Right lobe of liver (tissue), 6 donors: ENCODE results near the gene FYN. TPM values are rescaled to one million over a fixed set of nuclear protein-coding genes. Genes with fewer than 3 reads are reported as not detected.

Experiments used
- ATAC-seq, 4 donors: fragments of 200-7000 bp; cut with Tn5 transposase; one replicate each; pipeline ENCODE4 v1.9.1; 2020; ENCODE audit warnings: mild to moderate bottlenecking in 4 of 4, moderate library complexity in 4 of 4
- DNase-seq, 3 donors: peaks; one replicate each; pipeline ENCODE4 v3.0.0-alpha.2; 2020
- H3K27ac ChIP-seq, 3 donors: fragments of 200-600 bp; one replicate each; pipeline ENCODE4 v1.8.0; 2022
- H3K27me3 ChIP-seq, 2 donors: fragments of 200-600 bp; one replicate each; pipeline ENCODE4 v1.8.0; 2022
- H3K36me3 ChIP-seq, 4 donors: fragments of 200-600 bp; sonication (generic) in 1 of 4; one replicate each; pipeline versions ENCODE4 v1.5.1 to v1.8.0; 2017 to 2022; ENCODE audit warnings: control low read depth in 1 of 4
- H3K4me1 ChIP-seq, 4 donors: fragments of 200-600 bp; sonication (generic) in 1 of 4; one replicate each; pipeline versions ENCODE4 v1.5.1 to v1.8.0; 2017 to 2022; ENCODE audit warnings: control low read depth in 1 of 4
- H3K4me3 ChIP-seq, 3 donors: fragments of 200-600 bp; one replicate each; pipeline ENCODE4 v1.8.0; 2022
- H3K9me3 ChIP-seq, 4 donors: fragments of 200-600 bp; sonication (generic) in 1 of 4; one replicate each; pipeline versions ENCODE4 v1.5.1 to v1.8.0; 2017 to 2022; ENCODE audit warnings: control low read depth in 1 of 4
- POLR2A ChIP-seq: fragments of 450-650 bp; IDR thresholded peaks from one replicate; pipeline ENCODE4 v1.6.1; 2017; ENCODE audit warnings: antibody characterized with exemption, mild to moderate bottlenecking
- WGBS: methylation state at CpG from one replicate; pipeline ENCODE4 v1.1.6; 2018; ENCODE audit warnings: low coverage, low lambda C conversion rate; ENCODE audit not compliant: insufficient coverage; ENCODE audit errors: missing lambda C conversion rate; 5-methylcytosine and 5-hydroxymethylcytosine counted together
- intact Hi-C, 2 donors: fragments of 100-400 bp; cut with DNase I; formaldehyde crosslinking; loops; one replicate each; pipeline versions ENCODE4 v1.11.2 to v1.14.1; 2022
- total RNA-seq, 6 experiments: library from RNA; depleted of rRNA in 2 of 6; stranded (reverse); fragments of >200 nt in 2 of 6; fragmentation: NEBNext Ultra II Directional in 3 of 6; extraction: Animal tissue kit (Norgen Biotek cat#: 25700) in 3 of 6; gene quantifications; one replicate each; pipeline versions ENCODE4 v1.1.0 to v1.2.4, GENCODE V29; 2016 to 2023
- TF ChIP-seq, protein P1 (sequence below), 4 donors: fragments of 200-600 bp in 3 of 4; fragments of 450-650 bp in 1 of 4; IDR thresholded peaks; one replicate each; pipeline versions ENCODE4 v1.5.1 to v1.8.0; 2016 to 2022; ENCODE audit warnings: antibody characterized with exemption in 4 of 4, mild to moderate bottlenecking in 2 of 4
- donor health status: DM: no; HTN: yes; CAD: no.
- donor health status: DM: no; HTN: no; CAD: no.
- donor health status: DM: no; HTN: no; CAD: no.
- donor health status: DM: no; HTN: yes; CAD: no.
- donor health status: DM: no; HTN: yes; CAD: no.

Gene FYN
- total RNA-seq, 6 experiments from 2014 or later, result 16.8 to 33.7 (median 23.5) TPM

DNA sequence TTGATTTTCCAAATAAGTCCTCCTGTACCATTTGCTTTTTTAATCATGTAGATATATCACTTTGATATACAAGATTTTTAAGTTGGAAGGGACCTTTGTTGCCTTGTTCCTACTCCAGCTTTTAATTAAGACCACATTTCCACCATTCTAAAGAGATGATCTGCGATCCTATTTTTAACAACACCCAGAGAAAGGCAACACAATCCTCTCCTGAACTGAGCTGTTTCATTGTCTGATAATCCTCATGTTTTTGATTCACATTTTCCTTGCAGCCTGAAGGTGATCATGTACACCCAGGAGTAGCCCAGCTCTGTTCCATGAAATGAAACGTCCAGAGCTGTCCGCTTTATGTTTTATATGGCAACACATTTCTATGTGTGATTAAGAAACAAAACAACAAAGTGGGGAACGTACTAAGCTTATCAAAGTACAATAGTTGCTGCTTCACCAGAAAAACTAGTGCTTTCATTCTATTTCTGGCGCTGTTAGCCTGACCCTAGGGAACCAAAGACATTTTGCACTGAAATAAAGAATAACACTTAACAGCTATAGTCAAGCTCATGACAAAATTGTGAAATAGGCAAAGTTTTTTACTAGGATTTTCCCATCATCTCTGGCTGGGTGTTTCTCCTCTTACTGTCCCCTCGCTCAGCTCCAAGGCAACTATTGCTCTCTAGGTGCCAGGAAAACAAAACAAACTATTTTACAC is 245.0 kb downstream of the FYN start:
- ATAC-seq (no peak), DNase-seq (no peak)
- intact Hi-C loops, result no loop called here
- no peak for TF ChIP-seq POLR2A
- TF ChIP-seq, protein P1, sequence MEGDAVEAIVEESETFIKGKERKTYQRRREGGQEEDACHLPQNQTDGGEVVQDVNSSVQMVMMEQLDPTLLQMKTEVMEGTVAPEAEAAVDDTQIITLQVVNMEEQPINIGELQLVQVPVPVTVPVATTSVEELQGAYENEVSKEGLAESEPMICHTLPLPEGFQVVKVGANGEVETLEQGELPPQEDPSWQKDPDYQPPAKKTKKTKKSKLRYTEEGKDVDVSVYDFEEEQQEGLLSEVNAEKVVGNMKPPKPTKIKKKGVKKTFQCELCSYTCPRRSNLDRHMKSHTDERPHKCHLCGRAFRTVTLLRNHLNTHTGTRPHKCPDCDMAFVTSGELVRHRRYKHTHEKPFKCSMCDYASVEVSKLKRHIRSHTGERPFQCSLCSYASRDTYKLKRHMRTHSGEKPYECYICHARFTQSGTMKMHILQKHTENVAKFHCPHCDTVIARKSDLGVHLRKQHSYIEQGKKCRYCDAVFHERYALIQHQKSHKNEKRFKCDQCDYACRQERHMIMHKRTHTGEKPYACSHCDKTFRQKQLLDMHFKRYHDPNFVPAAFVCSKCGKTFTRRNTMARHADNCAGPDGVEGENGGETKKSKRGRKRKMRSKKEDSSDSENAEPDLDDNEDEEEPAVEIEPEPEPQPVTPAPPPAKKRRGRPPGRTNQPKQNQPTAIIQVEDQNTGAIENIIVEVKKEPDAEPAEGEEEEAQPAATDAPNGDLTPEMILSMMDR (IDR thresholded peaks at IDR 0.05), result no peak
- Histone ChIP-seq H3K4me3 (no peak overlapping the region), H3K4me1 (no peaks in the 10 kb centered on the region), H3K36me3 (no peaks in the 10 kb centered on the region), H3K27ac (no peak overlapping the region), H3K27me3 (no peaks in the 10 kb centered on the region), H3K9me3 (no peaks in the 10 kb centered on the region)
- 80% methylated on average over 6 of the region's 6 CpGs for WGBS

DNA sequence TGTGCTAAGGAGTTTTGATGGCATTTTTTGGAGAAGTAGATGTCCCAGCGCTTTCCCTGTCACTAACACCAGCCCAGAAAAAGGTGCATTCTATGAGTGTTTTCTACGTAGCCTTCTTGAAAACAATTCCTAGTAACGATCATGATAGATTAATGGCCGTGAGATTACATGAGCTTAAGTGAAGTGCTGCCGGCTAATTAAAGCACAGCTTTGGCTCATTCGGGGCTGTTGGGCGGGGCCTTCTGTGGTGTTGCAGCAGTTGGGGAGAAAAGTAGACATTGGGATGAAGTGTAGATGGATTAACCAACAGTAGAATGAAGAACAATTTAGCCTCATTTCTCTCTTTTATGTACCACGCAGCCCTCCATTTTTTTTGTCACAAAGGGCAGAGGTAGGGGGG is 246.8 kb downstream of the FYN start:
- H3K4me3 ChIP-seq, result no peak overlapping the region
- H3K4me1 ChIP-seq, result no peaks in the 10 kb centered on the region

DNA sequence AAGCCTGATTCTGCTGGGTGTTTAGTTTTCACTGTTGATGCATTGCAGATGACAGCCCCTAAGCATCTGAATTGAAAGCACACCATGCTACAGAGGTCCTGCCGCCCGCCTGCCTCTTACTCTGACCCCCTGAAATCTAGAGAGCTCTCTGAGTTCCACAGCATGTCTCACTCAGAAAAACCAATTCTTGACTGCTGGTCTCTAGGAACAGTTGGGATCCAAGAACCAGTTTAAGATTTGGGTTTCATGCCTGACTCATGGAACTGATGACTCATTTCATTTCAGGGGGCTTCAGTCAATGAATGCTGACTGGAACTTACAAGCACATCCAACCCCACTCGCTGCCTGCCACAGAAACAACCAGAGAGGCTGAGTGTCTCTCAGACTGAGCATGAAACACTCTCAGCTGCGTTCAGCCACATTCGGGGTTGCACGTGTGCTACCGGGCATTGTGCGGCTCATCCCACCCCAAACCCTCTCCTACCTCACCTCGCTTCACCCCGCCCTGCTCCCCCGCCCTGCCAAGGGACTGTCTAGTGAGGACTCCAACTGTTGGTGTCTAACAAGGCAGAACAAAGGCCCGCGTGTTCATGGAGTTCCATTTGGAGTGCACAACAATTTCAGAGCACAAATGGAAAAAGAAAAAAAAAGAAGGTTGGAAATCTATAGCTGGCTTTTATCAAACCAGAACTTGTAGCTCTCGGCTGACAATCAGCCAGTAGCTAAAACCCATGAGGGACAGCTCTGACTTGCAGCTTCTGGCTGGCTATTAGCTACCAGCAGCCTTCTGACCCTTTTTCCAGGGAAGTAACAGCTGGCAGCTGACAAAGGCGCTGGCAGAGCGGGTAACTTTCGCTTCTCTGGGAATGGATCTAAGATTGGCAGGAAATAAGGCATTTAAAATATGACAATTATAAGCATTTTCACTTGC is 247.5 kb downstream of the FYN start:
- intact Hi-C loops, result no loop called here
- no peak overlapping the region for H3K27ac ChIP-seq
- no peaks in the 10 kb centered on the region for H3K9me3 ChIP-seq
- ATAC-seq (peak; percentile 66 to 82 (median 74)), DNase-seq (peak in 2 of 3 donors; percentile 23 to 69)
- 68% methylated on average over 15 of the region's 17 CpGs for WGBS
- H3K4me3 ChIP-seq, result no peak overlapping the region
- H3K4me1 ChIP-seq, result no peaks in the 10 kb centered on the region
- TF ChIP-seq, protein P1 (IDR thresholded peaks at IDR 0.05), result no peak
- no peak for TF ChIP-seq POLR2A
- H3K27me3 ChIP-seq, result no peaks in the 10 kb centered on the region
- no peaks in the 10 kb centered on the region for H3K36me3 ChIP-seq

More for the DNA sequence above, 246.8 kb downstream of the FYN start:
- H3K27ac ChIP-seq, result no peak overlapping the region
- no peaks in the 10 kb centered on the region for H3K9me3 ChIP-seq
- intact Hi-C loops, result no loop called here
- DNase-seq (no peak), ATAC-seq (peak in 1 of 4 donors; percentile 11)
- H3K27me3 ChIP-seq, result no peaks in the 10 kb centered on the region
- TF ChIP-seq POLR2A, result no peak
- TF ChIP-seq, protein P1 (IDR thresholded peaks at IDR 0.05), result no peak
- WGBS, result 70% methylated on average over 8 of the region's 8 CpGs
- no peaks in the 10 kb centered on the region for H3K36me3 ChIP-seq

DNA sequence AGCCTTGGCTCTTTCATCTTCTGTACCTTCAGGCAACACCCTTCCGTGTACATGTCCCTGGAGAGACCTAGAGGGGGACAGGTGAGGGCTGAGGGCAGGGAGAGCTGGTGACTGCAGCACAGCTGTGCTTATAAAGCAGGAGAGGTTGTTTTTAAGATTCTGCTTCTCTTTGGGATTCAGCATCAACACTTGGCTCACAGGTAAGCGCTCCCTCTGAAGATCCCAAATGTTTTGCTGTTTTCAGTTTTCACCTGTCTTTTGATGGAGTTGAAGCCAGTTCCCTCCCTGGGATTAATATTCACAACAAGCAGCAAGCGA is 248.2 kb downstream of the FYN start:
- ATAC-seq (no peak), DNase-seq (no peak)
- Histone ChIP-seq H3K27me3 (no peaks in the 10 kb centered on the region), H3K4me3 (no peak overlapping the region), H3K36me3 (no peaks in the 10 kb centered on the region), H3K27ac (no peak overlapping the region), H3K4me1 (no peaks in the 10 kb centered on the region), H3K9me3 (no peaks in the 10 kb centered on the region)
- 93% methylated on average over 2 of the region's 3 CpGs for WGBS
- TF ChIP-seq, protein P1 (IDR thresholded peaks at IDR 0.05), result no peak
- intact Hi-C loops, result no loop called here
